ENCODE data around the gene DLGAP1. TPM values are rescaled to one million over a fixed set of nuclear protein-coding genes. Genes with fewer than 3 reads are reported as not detected.

DLGAP1 gene
- total RNA-seq, 1 experiment from 2014 or later: 23.2 TPM

DNA sequence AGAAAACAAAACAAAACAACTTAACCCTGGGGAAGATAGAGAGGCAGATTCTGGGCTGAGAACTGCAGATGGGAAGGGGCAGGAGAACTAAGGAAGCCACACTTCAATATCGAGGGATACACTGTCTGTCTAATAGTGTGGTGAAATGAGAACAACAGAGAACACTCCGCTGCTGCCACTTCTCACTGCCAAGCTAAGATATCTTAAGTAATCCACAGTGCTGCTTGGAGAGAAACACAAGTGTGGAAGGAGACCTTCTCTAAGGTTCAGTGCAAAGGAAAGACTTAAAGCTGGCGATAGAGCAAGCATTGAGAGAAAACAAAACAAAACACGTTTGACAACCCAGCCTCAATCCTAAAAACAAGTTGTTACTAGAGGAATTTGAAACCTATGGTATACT, 37.4 kb downstream of the DLGAP1 start:
- Histone ChIP-seq H3K9ac (ENCODE audit: extremely low read depth, insufficient read length, low read length) (no peak overlapping the region), H3K56ac (ENCODE audit: insufficient read length, low read depth, low read length) (no peak overlapping the region), H4K91ac (ENCODE audit: insufficient read length, low read depth, low read length) (no peak overlapping the region), H3K79me2 (ENCODE audit: insufficient read depth, low read length) (0 out of 2 replicates have a peak, but pooled peaks cover 2% of the 10 kb centered on the region), H2BK5ac (ENCODE audit: insufficient read length, low read length) (no peak overlapping the region), H3K14ac (ENCODE audit: insufficient read depth, low read length) (no peak overlapping the region), H2BK120ac (ENCODE audit: low read depth, low read length, poor library complexity, severe bottlenecking) (no peak overlapping the region), H3K4ac (ENCODE audit: low read depth, low read length) (no peak overlapping the region), H3T11ph (ENCODE audit: low read length) (no peak overlapping the region), H2AFZ (ENCODE audit: low read length) (no peak overlapping the region), H3K79me1 (ENCODE audit: insufficient read depth, low read depth, low read length, poor library complexity, severe bottlenecking) (peaks cover 2% of the 10 kb centered on the region), H2AK5ac (ENCODE audit: insufficient read length, low read length) (no peak overlapping the region), H3K27me3 (ENCODE audit: insufficient read depth, low read length) (no peaks in the 10 kb centered on the region), H4K20me1 (ENCODE audit: control insufficient read depth, insufficient read depth, insufficient read length) (peaks cover 4% of the 10 kb centered on the region), H4K8ac (replicated peaks; ENCODE audit: insufficient read length, low read depth, low read length) (no peak overlapping the region), H3K23me2 (ENCODE audit: insufficient read length, low read depth, low read length, poor library complexity, severe bottlenecking) (no peaks in the 10 kb centered on the region), H2BK15ac (ENCODE audit: low read depth, low read length) (no peak overlapping the region), H3K23ac (ENCODE audit: insufficient read length, low read depth, low read length) (no peak overlapping the region), H3K4me2 (ENCODE audit: insufficient read depth, insufficient read length, low read length) (no peak overlapping the region), H2BK12ac (ENCODE audit: insufficient read length, low read depth, low read length) (no peak overlapping the region), H2BK20ac (ENCODE audit: low read depth, low read length, poor library complexity, severe bottlenecking) (no peak overlapping the region), H4K5ac (ENCODE audit: insufficient read length, low read depth, low read length) (no peak overlapping the region), H3K4me1 (ENCODE audit: insufficient read depth, low read length) (no peaks in the 10 kb centered on the region; the same call in 1 of the 2 replicates), H3K18ac (ENCODE audit: insufficient read length, low read depth, low read length) (no peak overlapping the region), H3K27ac (ENCODE audit: insufficient read length, low read depth, low read length) (no peak overlapping the region), H3K9me3 (ENCODE audit: control insufficient read depth, low read depth, low read length) (no peaks in the 10 kb centered on the region)
- no peak for DNase-seq
- TF ChIP-seq, protein P1, sequence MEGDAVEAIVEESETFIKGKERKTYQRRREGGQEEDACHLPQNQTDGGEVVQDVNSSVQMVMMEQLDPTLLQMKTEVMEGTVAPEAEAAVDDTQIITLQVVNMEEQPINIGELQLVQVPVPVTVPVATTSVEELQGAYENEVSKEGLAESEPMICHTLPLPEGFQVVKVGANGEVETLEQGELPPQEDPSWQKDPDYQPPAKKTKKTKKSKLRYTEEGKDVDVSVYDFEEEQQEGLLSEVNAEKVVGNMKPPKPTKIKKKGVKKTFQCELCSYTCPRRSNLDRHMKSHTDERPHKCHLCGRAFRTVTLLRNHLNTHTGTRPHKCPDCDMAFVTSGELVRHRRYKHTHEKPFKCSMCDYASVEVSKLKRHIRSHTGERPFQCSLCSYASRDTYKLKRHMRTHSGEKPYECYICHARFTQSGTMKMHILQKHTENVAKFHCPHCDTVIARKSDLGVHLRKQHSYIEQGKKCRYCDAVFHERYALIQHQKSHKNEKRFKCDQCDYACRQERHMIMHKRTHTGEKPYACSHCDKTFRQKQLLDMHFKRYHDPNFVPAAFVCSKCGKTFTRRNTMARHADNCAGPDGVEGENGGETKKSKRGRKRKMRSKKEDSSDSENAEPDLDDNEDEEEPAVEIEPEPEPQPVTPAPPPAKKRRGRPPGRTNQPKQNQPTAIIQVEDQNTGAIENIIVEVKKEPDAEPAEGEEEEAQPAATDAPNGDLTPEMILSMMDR (conservative IDR thresholded peaks at IDR 0.05): no peak
- H3K27me3 Mint-ChIP-seq (ENCODE audit: low read depth): no peaks in the 10 kb centered on the region
- no peaks in the 10 kb centered on the region for H3K4me1 Mint-ChIP-seq
- peaks cover 23 to 33% (median 25%) of the 10 kb centered on the region in 3 experiments for H3K36me3 Mint-ChIP-seq (ENCODE audit: insufficient read depth in 1 of 3, low read depth in 3 of 3)
- no CpG with 5 or more reads among the region's 4 CpGs for WGBS (ENCODE audit: extremely low coverage, insufficient read length, low lambda C conversion rate)
- H3K27ac Mint-ChIP-seq: peak overlapping the region in 1 of 3 experiments; percentile 7; a peak in 2 of 7 replicates
- peaks cover 25 to 28% of the 10 kb centered on the region in 2 experiments for H3K9me3 Mint-ChIP-seq
- no peak overlapping the region for H3K4me3 Mint-ChIP-seq
